Natural killer cell treated with Interleukin-12 subunit alpha and Interleukin-12 subunit beta and Interleukin-15 and Interleukin-18, amount 100 ng/mL, for 72 hours (primary cell): ENCODE data around the gene SLC39A13. TPM values are rescaled to one million over a fixed set of nuclear protein-coding genes. Genes with fewer than 3 reads are reported as not detected.
"Not testable (repeated sequence)": the region's sequence is repeated elsewhere in the genome, so short reads cannot be mapped to it uniquely, and the experiment has no call there.

Experiments used
- ATAC-seq, 2 donors: fragments of 150-1000 bp; cut with Tn5 transposase in 1 of 2; sonication (Bioruptor Pico), chemical (Tn5 transposase) in 1 of 2; 2 replicates each; pipeline ENCODE4 v1.10.0; 2021
- DNase-seq: peaks from one replicate; pipeline ENCODE4 v3.0.0; 2022; ENCODE audit warnings: low spot score
- H3K27ac Mint-ChIP-seq, 2 donors: 1 replicate in 1 of 2; 2 replicates in 1 of 2; pipeline ENCODE4 v1.8.0; 2022; ENCODE audit warnings: mixed read lengths in 2 of 2, mild to moderate bottlenecking in 1 of 2, moderate library complexity in 1 of 2
- H3K27me3 Mint-ChIP-seq, 2 donors: 1 replicate in 1 of 2; 2 replicates in 1 of 2; pipeline ENCODE4 v1.8.0; 2022; ENCODE audit warnings: mixed read lengths in 2 of 2
- H3K36me3 Mint-ChIP-seq: one replicate; pipeline ENCODE4 v1.8.0; 2022; ENCODE audit warnings: mixed read lengths
- H3K4me1 Mint-ChIP-seq, 2 donors: 1 replicate in 1 of 2; 2 replicates in 1 of 2; pipeline ENCODE4 v1.8.0; 2022; ENCODE audit warnings: low read depth in 2 of 2, mixed read lengths in 2 of 2, mild to moderate bottlenecking in 1 of 2
- H3K4me3 Mint-ChIP-seq: one replicate; pipeline ENCODE4 v1.8.0; 2022; ENCODE audit warnings: mixed read lengths
- H3K9me3 Mint-ChIP-seq: 2 replicates; pipeline ENCODE4 v1.8.0; 2022; ENCODE audit warnings: mixed read lengths
- total RNA-seq, 2 donors: library from RNA; stranded (reverse); gene quantifications; one replicate each; pipeline ENCODE4 v1.2.3, GENCODE V29; 2022

The SLC39A13 gene
- total RNA-seq, 2 donors from 2014 or later: 20.9 to 31.3 TPM

DNA sequence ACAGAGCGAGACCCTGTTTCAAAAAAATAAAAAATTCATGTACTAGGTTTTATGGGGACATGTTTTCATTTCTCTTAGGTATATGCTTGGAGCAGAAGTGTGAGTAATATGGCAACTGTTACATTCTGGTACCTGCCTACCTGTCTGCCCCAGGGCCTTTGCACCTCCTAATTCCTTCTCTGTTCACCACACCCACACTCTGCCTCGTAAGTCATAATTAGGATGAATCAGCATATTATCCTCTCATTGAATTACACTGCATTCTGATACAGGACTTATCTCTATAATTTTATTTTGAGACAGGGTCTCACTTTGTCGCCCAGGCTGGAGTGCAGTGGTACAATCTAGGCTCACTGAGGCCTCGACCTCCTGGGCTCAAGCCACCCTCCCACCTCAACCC, 43.6 kb downstream of the SLC39A13 start:
- Mint-ChIP-seq H3K4me3 (no peak overlapping the region), H3K36me3 (no peaks in the 10 kb centered on the region), H3K27me3 (no peaks in the 10 kb centered on the region), H3K4me1 (peaks cover 4 to 6% of the 10 kb centered on the region in 2 donors), H3K9me3 (no peaks in the 10 kb centered on the region), H3K27ac (no peak overlapping the region)
- ATAC-seq (no peak), DNase-seq (no peak)

DNA sequence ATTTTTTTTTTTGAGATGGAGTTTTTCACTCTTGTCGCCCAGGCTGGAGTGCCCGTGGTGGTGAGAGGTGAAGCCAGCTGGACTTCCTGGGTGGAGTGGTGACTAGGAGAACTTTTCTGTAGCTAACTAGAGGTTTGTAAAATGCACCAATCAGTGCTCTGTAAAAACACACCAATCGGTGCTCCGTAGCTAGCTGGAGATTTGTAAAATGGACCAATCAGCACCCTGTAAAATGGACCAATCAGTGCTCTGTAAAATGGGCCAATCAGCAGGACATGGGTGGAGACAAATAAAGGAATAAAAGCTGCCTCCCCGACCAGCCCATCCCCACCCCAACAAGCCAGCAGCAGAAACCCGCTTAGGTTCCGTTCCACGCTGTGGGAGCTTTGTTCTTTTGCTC, 45.0 kb downstream of the SLC39A13 start:
- no peak for ATAC-seq
- no peak overlapping the region for H3K27ac Mint-ChIP-seq

DNA sequence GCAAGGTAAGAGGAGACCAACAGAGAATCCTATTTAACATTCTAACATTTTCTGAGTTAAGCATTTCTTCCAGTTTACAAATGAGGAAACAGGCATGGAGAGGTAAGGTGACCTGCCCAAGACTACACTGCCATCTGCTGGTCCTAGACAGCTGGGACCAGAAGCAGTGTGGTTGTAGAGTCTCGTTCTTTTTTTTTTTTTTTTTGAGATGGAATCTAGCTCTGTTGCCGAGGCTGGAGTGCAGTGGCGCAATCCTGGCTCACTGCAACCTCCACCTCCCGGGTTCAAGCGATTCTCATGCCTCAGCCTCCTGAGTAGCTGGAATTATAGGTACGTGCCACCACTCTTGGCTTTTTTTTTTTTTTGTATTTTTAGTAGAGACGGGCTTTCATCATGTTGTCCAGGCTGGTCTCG, 45.9 kb downstream of the SLC39A13 start:
- peak; percentile 80 to 85 for ATAC-seq
- DNase-seq: peak; percentile 67
- H3K4me3 Mint-ChIP-seq, H3K4me1 Mint-ChIP-seq, H3K36me3 Mint-ChIP-seq, H3K27me3 Mint-ChIP-seq, H3K27ac Mint-ChIP-seq, H3K9me3 Mint-ChIP-seq: not testable (repeated sequence)

More for the DNA sequence above, 45.0 kb downstream of the SLC39A13 start:
- H3K4me1 Mint-ChIP-seq: peaks cover 3 to 4% of the 10 kb centered on the region in 2 donors
- no peaks in the 10 kb centered on the region for H3K27me3 Mint-ChIP-seq
- no peak overlapping the region for H3K4me3 Mint-ChIP-seq
- DNase-seq: no peak
- H3K9me3 Mint-ChIP-seq: no peaks in the 10 kb centered on the region
- H3K36me3 Mint-ChIP-seq: no peaks in the 10 kb centered on the region

DNA sequence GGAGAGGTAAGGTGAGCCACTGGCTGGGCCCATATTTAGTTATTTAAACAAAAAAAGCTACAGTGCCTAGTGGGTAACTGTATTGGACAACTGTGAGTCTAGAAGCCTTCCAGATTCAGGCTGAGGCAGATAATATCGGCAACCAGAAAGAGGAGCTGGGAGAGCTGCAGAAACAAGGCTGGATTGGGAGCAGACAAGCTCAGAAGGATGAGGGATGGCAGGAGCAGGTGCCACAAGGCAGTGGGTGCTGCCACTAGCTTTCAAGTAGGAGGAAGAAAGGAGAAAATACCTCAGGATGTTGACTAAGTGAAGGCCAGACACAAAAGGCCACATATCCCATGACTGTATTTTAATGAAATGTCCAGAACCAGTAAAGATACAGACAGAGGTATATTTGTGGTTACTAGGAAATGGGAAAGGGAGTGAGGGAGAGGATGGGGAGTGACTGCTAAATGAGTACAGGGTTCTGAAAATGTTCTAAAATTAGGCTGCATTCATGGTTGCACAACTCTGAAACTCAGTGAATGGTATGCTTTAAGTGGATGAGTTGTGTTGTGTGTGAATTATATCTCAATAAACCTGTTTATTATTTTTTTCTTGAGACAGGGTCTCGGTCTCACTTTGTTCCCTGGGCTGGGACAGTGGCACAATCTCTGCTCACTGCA, 52.3 kb downstream of the SLC39A13 start:
- DNase-seq: no peak
- Mint-ChIP-seq H3K27ac (no peak overlapping the region), H3K4me3 (no peak overlapping the region), H3K36me3 (no peaks in the 10 kb centered on the region), H3K27me3 (no peaks in the 10 kb centered on the region), H3K9me3 (no peaks in the 10 kb centered on the region), H3K4me1 (peaks cover 0 to 8% of the 10 kb centered on the region in 2 donors)
- no peak for ATAC-seq

DNA sequence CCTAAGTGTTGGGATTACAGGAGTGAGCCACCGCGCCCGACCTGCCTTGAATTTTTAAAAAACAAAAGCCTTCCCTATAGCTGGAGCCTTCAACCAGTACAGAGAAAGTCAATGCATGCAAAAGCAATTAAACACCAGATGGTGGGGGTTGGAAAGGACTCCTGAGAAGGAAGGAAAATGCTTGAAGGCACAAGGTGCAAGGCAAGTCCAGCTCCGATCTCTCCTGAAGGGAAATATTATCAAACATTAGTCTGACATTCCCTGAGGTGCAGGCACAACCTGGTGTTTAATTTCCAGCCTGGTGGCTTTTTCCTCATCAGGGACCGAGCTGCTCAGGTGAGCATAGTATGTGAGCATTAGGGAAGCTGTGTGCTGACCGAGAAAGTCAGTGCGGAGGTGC, 53.5 kb downstream of the SLC39A13 start:
- H3K27ac Mint-ChIP-seq: peak overlapping the region in 1 of 2 donors; percentile 59
- H3K36me3 Mint-ChIP-seq: no peaks in the 10 kb centered on the region
- no peaks in the 10 kb centered on the region for H3K27me3 Mint-ChIP-seq
- ATAC-seq (no peak), DNase-seq (no peak)
- no peaks in the 10 kb centered on the region for H3K9me3 Mint-ChIP-seq
- peaks cover 0 to 8% of the 10 kb centered on the region in 2 donors for H3K4me1 Mint-ChIP-seq
- no peak overlapping the region for H3K4me3 Mint-ChIP-seq

DNA sequence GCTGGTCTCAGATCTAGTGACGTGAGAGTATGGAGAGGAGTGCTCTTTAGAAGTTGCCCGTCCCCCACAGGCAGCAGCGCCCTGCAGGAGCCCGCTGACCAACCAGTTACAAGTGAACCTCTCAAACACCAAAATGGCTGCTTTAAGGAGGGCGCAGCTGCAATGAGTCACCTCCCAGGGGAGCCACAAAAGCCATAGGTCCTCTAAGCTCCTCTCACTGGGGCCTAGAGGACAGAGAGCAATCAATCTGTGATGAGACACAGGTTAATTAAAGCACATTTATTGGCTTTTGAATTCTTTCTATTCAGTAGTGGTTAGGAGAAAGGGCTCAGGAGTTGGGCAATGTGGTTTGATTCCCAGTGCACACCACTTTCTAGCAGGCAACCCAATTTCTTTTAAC, 56.1 kb downstream of the SLC39A13 start:
- H3K27ac Mint-ChIP-seq: no peak overlapping the region
- no peaks in the 10 kb centered on the region for H3K27me3 Mint-ChIP-seq
- ATAC-seq (peak in 1 of 2 donors; percentile 26), DNase-seq (no peak)
- H3K36me3 Mint-ChIP-seq: peaks cover 10% of the 10 kb centered on the region
- H3K4me1 Mint-ChIP-seq: peaks cover 12 to 21% of the 10 kb centered on the region in 2 donors
- no peaks in the 10 kb centered on the region for H3K9me3 Mint-ChIP-seq
- no peak overlapping the region for H3K4me3 Mint-ChIP-seq

Other genes starting within 250 kb of the SLC39A13 start
- gene ARFGAP2, start 231.7 kb upstream of the SLC39A13 start, total RNA-seq: 100 to 1,000 TPM; 117 to 151 TPM
- 1 to 10 TPM; 1.1 to 4.0 TPM for gene PACSIN3, start 222.2 kb upstream of the SLC39A13 start, total RNA-seq
- gene DDB2, start 193.6 kb upstream of the SLC39A13 start, total RNA-seq: 10 to 100 TPM; 47.9 to 71.7 TPM
- 10 to 100 TPM; 27.3 to 33.3 TPM for gene ACP2, start 159.8 kb upstream of the SLC39A13 start, total RNA-seq
- gene NR1H3, start 150.6 kb upstream of the SLC39A13 start, total RNA-seq: 1 to 10 TPM; 6.3 to 8.9 TPM
- 100 to 1,000 TPM in 1 of 2 donors, 10 to 100 TPM in 1; 94.1 to 120 TPM for gene MADD, start 138.5 kb upstream of the SLC39A13 start, total RNA-seq
- gene MYBPC3, start 55.9 kb upstream of the SLC39A13 start, total RNA-seq: not detected
- 1 to 10 TPM; 2.0 to 2.5 TPM for gene SPI1, start 30.0 kb upstream of the SLC39A13 start, total RNA-seq
- 100 to 1,000 TPM; 175 to 216 TPM for gene PSMC3, start 17.8 kb downstream of the SLC39A13 start, total RNA-seq
- gene RAPSN, start 40.5 kb downstream of the SLC39A13 start, total RNA-seq: 1 to 10 TPM; 1.8 to 4.0 TPM
- gene CELF1, start 144.5 kb downstream of the SLC39A13 start, total RNA-seq: 100 to 1,000 TPM; 165 to 230 TPM
- gene PTPMT1, start 157.0 kb downstream of the SLC39A13 start, total RNA-seq: 10 to 100 TPM; 33.1 to 57.4 TPM
- gene KBTBD4, start 170.4 kb downstream of the SLC39A13 start, total RNA-seq: 10 to 100 TPM; 13.2 to 19.7 TPM
- 100 to 1,000 TPM; 101 to 145 TPM for gene NDUFS3, start 170.5 kb downstream of the SLC39A13 start, total RNA-seq
- under 1 TPM; 0.31 to 0.62 TPM for gene FAM180B, start 178.1 kb downstream of the SLC39A13 start, total RNA-seq
- gene C1QTNF4, start 185.8 kb downstream of the SLC39A13 start, total RNA-seq: not detected
- gene MTCH2, start 234.0 kb downstream of the SLC39A13 start, total RNA-seq: 100 to 1,000 TPM; 102 to 124 TPM